ENCODE results near the gene RARB. TPM values are rescaled to one million over a fixed set of nuclear protein-coding genes. Genes with fewer than 3 reads are reported as not detected.
A peak's percentile ranks its signal among the peaks of the same experiment; 100 is the strongest.

Gene RARB
- total RNA-seq, 1 experiment from 2014 or later: 0.71 TPM

- DNase-seq (ENCODE audit: low spot score): no peak
These were observed 80.4 kb downstream of the RARB start for GRCh38 chr3:25508433-25508832.

GRCh38 chr3:25508901-25509300, 80.8 kb downstream of the RARB start:
- peak; percentile 87 for DNase-seq (ENCODE audit: low spot score)

DNA sequence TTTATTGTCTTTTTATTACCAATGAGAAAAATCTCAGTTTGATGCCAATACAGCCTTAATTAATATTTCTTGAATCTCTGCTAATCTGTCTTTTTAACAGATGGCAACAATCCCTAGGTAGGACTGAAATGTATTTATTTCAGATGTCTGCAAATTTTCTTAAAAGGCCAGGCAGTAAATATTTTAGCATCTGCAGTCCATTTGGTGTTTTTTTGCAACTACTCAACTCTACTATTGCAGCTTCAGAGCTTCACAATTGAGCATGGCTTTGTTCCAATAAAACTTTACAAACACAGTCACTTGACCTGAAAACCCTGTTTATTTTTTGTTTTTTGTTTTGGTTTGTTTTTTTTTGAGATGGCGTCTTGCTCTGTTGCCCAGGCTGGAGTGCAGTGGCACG, 82.7 kb downstream of the RARB start:
- DNase-seq (ENCODE audit: low spot score): no peak

DNA sequence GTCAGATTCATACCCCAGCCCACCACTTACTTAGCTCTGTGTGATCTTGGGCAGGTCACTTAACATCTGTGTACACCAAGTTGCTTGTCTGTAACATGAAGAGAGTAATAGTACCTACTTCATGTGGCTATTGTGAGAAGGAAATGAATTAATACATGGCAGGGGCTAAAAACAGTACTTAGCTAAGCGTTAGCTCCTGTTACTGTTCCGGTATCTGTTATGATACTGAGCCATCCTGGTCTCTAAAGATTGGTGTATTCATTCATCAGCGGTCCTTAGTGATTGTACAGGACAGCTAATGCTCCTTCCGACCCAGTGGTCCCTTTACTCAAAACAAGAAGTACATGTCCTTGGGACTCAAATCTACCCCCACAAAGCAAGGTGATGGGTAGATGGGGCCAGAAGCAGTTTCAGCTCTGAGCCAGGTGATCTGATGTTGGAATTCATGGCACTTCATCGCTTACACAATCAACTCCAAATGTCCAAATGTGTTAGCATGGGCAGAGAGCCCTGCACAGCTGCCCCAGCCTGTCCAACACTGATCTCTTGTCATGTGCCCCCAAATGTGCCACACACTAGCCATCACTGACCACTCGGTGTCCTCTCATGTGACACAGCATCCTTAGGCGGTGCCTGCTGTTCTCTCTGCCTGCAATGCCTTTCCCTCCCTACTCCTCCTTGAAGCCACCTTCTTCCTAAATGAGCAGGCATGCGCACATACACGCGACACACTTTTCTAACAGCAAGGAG, 84.1 kb downstream of the RARB start:
- no peak for DNase-seq (ENCODE audit: low spot score)

GRCh38 chr3:25513642-25514266, 85.7 kb downstream of the RARB start:
- DNase-seq (ENCODE audit: low spot score): no peak

DNA sequence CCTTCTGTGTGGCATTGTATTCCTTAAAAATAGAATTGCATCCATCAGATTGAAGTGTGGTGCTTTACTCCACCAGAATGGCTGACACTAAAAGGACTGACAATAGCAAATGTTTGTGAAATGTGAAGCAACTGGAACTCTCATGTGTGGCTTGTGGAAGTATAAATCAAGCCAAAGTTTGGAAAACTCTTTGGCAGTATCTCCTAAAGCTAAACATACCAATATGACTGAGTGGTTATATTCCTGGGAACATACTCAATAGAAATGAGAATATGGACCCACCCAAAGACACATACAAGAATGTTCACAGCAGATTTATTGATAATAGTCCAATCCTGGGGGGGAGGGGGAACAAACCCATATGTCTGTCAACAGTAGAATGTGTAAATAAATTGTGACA, 87.1 kb downstream of the RARB start:
- DNase-seq (ENCODE audit: low spot score): no peak

DNA sequence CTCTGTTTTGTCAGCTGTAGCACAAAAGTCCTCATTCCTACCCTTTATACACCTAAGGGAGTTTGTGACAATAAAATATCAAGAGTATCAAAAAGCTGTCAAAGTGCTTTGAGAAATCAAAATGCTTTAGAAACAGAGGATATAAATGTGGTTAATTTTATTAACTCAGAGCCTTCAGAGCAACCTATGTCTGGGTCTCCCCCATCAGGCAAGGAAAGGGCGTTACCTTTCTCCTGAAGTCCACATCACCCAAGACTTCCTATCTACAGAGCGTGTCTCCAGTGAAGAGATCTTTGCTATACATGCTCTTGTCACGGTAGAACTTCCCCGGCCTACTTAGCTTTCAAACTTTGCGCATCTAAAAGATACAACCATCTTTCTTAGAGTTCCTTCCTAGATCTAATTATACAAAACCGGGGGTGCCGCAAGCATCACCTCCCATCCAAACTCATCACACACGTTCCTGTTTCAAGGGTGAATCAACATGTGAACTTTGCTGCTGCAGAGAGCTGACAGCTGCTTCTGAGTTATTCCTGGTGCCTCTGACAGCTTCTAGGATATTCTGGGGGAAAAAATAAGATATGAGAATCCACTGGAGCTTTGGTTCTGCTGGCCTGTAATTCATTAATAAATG, 93.0 kb downstream of the RARB start:
- DNase-seq (ENCODE audit: low spot score): no peak

DNA sequence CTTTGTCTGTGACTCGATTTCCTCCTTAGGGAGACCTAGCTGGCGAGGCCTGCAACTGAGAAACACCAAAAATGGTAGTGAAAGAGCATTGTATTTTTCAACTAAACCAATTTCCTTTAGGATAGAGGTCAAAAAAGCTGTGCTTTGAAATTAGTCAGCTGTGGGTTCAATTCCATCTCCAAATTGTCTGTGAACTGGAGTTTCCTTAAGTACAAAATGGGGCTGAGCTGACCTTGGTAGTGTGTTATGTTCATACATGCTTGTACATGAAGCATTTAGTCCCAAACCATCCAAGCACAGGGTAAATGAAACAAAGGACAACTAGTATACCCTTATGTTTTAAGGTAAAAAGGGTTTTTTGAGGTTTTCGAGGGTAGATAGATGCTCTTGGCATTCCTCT, 99.3 kb downstream of the RARB start:
- DNase-seq (ENCODE audit: low spot score): no peak

GRCh38 chr3:25527801-25528200, 99.7 kb downstream of the RARB start:
- DNase-seq (ENCODE audit: low spot score): no peak

DNA sequence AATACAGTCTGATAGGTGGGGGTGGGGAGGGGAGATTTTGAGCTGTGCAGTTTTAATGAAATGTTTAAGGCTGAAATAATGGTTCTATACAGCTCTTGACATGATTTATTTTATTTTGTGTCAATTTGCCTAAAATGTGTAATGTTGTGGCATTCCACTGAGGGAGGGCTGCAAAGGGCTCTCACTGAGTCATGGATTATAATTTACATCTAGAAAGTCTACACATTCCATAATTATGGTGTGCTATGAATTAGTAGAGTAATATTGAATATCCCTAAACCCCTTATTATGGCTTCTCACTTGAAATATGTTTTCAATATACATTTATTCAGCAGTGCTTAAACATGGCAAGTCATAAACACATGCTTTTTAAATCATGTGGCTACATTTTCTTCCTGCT, 103.9 kb downstream of the RARB start:
- no peak for DNase-seq (ENCODE audit: low spot score)

- DNase-seq (ENCODE audit: low spot score): no peak
These were observed 104.5 kb downstream of the RARB start for GRCh38 chr3:25532431-25533162.

DNA sequence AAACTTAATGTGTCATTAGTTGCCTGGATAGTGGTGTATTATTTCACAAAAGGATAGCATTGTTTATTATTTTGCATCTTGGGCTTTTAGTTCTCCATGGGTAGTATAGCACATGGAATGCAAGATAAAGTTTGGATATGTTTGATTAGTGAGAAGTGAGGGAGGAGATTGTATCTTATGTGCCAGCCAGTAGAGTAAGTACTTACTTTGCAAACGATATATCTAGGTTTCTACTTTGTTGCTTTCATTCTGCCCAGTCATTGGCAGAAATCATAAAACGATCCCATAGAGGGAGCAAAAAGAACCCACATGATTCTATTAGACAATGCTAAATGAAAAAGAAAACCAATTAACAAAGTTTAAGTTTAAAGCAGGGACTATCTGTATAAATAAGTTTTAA, 105.3 kb downstream of the RARB start:
- no peak for DNase-seq (ENCODE audit: low spot score)

- no peak for DNase-seq (ENCODE audit: low spot score)
These were observed 105.9 kb downstream of the RARB start for GRCh38 chr3:25534007-25534406.

DNA sequence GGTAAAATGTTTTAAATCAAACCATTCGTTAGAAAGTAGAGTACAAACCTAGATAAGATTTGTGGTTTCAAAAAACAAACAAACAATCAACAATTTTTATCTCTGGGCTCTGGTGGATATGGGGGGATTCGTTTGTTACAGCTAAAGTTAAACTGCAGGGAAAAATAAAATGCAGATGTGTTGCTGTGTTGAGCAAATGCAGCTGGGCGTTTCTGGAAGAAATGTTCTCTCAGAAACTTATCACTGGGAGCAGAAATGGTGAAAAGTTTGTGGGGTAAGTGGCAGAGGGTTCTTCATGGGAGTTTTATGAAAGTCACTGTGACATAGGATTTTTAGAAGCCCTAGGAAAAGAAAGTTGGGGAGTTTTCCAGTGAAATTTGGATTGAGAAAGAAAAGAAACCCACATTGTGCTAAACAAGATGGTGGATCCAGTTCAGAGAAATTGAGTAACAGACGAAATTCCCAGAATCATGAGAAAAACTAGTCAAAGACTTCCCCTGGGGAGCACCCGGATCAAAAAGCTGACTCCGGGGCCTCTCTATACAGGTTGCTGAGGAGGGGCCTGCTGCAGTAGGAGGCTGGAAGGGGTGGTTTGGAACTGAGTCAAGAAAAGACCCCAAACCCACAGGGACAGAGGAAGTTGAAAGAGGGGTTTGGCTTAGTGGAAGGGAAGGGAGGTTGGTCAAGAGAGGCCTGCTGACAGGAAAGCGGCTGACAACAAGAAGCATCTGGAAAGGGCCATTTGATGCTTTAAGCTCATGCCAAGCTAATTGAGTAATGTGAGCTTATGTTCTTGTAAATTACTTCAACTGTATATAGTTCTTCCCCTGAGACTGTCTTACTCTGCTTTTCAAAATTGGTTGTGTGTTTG, 108.7 kb downstream of the RARB start:
- no peak for DNase-seq (ENCODE audit: low spot score)

GRCh38 chr3:25537516-25537915, 109.5 kb downstream of the RARB start:
- no peak for DNase-seq (ENCODE audit: low spot score)

- no peak for DNase-seq (ENCODE audit: low spot score)
These were observed 112.2 kb downstream of the RARB start for GRCh38 chr3:25540273-25540672.

GRCh38 chr3:25542492-25543039, 114.5 kb downstream of the RARB start:
- no peak for DNase-seq (ENCODE audit: low spot score)

DNA sequence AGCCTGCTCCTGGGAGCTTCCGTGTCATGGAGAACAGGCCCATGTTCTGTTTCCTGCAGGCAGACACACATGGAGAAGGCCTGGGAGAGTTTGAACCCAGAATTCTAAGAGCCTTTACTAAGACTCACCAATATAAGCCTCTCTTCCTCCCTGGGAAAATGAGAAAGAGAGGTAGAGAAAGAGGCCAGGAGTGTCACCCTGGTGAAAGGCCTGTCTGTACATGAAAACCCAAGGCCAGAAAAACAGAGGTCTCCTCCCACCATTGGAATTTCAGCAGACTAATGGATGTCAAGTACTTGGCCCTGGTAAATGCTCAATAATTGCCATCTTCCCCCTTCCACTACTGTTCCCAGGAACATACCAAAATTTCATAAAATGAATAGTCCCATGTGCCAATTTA, 119.0 kb downstream of the RARB start:
- no peak for DNase-seq (ENCODE audit: low spot score)

DNA sequence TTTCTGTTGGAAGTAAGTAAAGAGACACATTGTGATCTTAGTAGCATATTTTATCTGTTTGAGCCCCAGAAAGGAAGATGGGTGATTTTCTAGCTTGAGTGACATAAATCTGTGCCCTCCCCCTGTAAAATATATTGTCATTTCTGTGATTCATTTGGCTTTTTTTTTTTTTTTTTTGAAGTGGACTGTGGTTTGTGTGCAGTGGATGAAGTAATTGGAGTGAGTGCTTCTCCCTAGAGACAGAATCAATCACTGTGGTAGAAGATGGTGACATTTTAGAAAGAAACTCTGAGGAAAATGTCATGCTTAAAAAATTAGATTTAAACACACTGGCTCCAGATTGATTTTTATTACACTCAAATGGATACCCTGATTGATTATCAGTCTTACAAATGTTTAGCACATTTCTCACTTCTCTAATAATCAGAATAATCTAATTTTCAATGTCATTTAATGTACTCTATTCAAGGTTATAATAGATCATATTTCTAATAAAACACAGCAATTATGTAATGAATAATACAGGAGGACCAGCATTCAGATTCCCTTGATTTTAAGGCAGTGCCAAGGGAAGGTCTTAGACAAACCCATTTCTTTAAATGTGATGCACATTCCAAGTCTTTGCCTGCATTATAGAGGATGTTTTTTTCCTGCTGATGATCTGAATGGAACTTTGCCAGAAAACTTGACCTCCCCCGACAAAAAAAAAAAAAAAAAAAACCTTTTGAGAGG, 120.0 kb downstream of the RARB start:
- DNase-seq (ENCODE audit: low spot score): no peak

DNA sequence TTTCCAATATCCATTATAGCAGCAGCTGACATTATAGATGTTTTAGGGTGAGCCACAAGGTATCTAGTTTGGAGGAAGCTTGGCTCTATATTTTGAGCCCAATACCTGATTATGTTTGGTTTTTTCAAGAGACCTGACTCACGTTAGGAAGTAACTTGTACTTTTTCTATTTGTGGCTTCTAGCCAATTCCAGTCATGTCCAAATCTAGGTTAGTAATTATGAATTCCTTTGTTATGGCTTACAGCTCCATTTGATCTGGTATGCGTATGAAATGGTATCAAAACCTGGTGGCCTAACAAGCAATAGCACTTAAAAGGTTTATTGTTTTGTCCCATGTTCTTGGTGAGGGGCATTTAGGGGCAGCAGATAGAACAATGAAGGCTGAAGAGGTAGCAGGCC, 120.8 kb downstream of the RARB start:
- DNase-seq (ENCODE audit: low spot score): no peak

DNA sequence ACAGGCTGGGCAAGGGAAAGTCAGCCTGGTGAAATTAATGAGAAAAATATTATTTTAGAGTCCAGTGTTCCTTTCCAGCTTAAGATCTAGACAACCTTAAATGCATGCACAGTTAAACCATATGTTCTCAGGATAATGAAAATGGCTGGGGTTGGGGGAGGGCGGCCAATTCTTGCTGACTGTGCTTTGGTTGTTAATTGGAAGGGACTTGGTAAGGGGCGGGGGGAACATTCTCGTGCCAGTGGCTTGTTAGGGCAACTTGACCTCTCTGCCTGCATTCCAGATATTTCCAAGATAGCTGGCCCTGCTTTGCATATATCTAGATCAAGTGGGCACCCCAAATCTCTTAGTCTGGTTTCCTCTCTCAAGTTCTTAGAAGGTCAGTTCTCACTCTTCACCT, 124.2 kb downstream of the RARB start:
- DNase-seq (ENCODE audit: low spot score): no peak

Measured in A172 (cell line).